ENCODE measurements around the gene TBC1D26.
"Not testable (repeated sequence)": the region's sequence is repeated elsewhere in the genome, so short reads cannot be mapped to it uniquely, and the experiment has no call there.

Gene TBC1D26

GRCh38 chr17:15738066-15738465 lies 6.0 kb downstream of the TBC1D26 start:
- TF ChIP-seq POLR2A (IDR thresholded peaks at IDR 0.05; ENCODE audit: low read depth, low read length), result no peak
- DNase-seq (ENCODE audit: insufficient read length, low spot score) (no peak), FAIRE-seq (no peak)

DNA sequence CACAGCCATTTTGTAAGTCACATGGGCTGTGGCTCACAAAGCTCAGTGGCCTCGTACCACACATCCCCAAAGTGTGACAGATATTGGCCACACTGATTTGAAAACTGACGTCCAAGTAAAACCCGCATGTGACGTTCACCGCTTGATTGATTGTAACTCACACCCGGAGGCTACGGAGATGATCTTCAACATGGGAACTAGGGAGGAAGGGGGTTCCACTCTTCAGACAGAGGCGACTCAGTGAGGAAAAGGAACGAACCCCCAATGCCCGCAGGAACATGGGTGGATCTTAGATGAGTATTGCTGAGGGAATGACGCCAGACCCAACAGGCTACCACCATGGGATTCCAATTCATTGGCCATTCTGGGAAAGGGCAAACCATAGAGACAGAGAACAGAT lies 7.2 kb downstream of the TBC1D26 start:
- FAIRE-seq, result not testable (repeated sequence)

GRCh38 chr17:15740041-15740440 lies 8.0 kb downstream of the TBC1D26 start:
- DNase-seq (ENCODE audit: insufficient read length, low spot score); FAIRE-seq: not testable (repeated sequence)

More for the DNA sequence above, 7.2 kb downstream of the TBC1D26 start:
- DNase-seq (ENCODE audit: insufficient read length, low spot score), result not testable (repeated sequence)

- DNase-seq (ENCODE audit: insufficient read length, low spot score) (no peak), FAIRE-seq (no peak)
- TF ChIP-seq POLR2A (IDR thresholded peaks at IDR 0.05; ENCODE audit: low read depth, low read length), result no peak
Observed at GRCh38 chr17:15740570-15741120, 8.6 kb downstream of the TBC1D26 start.

- DNase-seq (ENCODE audit: insufficient read length, low spot score) (no peak), FAIRE-seq (no peak)
- no peak for TF ChIP-seq POLR2A (IDR thresholded peaks at IDR 0.05; ENCODE audit: low read depth, low read length)
Observed at GRCh38 chr17:15741624-15742023, 9.5 kb downstream of the TBC1D26 start.

- no peak for FAIRE-seq
Observed at GRCh38 chr17:15742051-15742795, 10.1 kb downstream of the TBC1D26 start.

GRCh38 chr17:15742921-15743320 lies 10.8 kb downstream of the TBC1D26 start:
- no peak for DNase-seq (ENCODE audit: insufficient read length, low spot score)
- TF ChIP-seq POLR2A (IDR thresholded peaks at IDR 0.05; ENCODE audit: low read depth, low read length), result no peak
- FAIRE-seq, result no peak

More at GRCh38 chr17:15742051-15742795, 10.1 kb downstream of the TBC1D26 start:
- no peak for DNase-seq (ENCODE audit: insufficient read length, low spot score)
- no peak for TF ChIP-seq POLR2A (IDR thresholded peaks at IDR 0.05; ENCODE audit: low read depth, low read length)

GRCh38 chr17:15744074-15744676 lies 12.1 kb downstream of the TBC1D26 start:
- DNase-seq (ENCODE audit: insufficient read length, low spot score), result no peak
- FAIRE-seq, result no peak

GRCh38 chr17:15744885-15745284 lies 12.8 kb downstream of the TBC1D26 start:
- DNase-seq (ENCODE audit: insufficient read length, low spot score) (no peak), FAIRE-seq (no peak)
- TF ChIP-seq POLR2A (IDR thresholded peaks at IDR 0.05; ENCODE audit: low read depth, low read length), result no peak

More at GRCh38 chr17:15744074-15744676, 12.1 kb downstream of the TBC1D26 start:
- no peak for TF ChIP-seq POLR2A (IDR thresholded peaks at IDR 0.05; ENCODE audit: low read depth, low read length)

- not testable (repeated sequence) for FAIRE-seq; DNase-seq (ENCODE audit: insufficient read length, low spot score)
Observed at GRCh38 chr17:15749403-15749802, 17.3 kb downstream of the TBC1D26 start.

DNA sequence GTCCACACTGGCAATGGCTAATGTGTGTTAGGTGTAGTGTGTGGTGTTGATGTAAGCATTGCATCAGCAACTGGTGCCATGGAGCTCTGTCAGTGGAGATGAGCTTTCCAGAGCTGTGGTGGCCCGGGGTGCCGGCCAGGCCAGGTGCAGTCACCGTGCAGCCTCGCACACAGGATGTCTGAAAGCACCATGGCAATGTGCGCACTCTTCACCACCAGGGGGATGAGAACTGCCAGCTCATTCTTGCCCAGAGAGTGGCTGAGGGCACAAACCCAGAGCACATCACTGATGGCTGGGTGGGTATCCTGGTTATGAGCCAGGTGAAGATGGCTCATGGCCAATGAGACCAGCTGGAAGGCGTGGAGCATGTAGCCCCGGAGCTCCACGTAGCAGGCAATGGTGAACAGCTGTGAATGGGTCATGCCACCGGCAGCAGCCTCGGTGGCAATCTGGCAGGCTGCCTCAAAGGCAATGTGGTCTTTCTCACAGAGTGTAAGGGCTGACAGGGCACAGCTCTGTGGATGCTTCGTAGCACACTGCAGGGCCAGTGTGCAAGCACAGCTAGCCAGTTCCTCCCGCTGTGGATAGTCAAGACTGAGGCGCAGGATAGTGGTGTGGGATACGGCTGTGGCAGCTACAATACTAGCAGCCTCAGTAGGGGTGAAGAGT lies 36.9 kb downstream of the TBC1D26 start:
- not testable (repeated sequence) for FAIRE-seq; DNase-seq (ENCODE audit: insufficient read length, low spot score)

DNA sequence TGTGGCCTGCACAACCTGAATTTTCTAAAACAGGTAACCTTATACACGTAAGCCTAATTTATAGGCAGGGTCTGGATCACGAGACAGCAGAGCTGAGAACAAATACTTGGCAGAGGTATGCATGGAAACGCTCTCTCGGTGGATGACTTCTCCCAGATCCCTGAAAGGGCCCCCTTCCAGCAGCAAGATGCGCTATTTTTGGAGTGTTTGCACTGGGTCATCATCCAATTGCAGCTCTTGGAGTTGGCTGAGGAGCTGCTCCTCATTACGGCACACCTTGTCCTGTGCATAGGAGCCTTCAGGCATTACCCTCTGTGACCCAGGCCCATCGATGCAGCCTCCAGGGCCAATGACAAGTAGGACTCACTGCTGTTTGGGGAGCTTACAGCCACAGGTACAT lies 38.6 kb downstream of the TBC1D26 start:
- DNase-seq (ENCODE audit: insufficient read length, low spot score); FAIRE-seq: not testable (repeated sequence)

DNA sequence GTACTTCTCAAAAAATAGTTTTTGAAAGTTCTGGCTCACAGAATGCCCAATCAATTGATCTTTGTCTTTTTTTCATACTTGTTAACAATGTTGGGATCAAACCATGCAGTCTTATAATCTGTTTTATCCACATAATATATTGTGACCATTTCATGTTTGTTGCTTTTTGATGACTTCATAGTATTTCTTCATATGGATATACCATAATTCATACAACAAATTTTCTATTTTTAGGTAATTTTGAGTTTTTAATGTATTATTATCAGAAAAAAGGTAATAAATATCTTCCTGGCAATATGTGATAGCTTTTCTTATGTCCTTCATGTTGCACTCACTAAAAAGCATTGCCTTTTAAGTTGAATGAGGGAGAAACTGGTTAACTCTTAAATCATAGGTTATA lies 44.8 kb downstream of the TBC1D26 start:
- DNase-seq (ENCODE audit: insufficient read length, low spot score) (no peak), FAIRE-seq (no peak)
- no peak for TF ChIP-seq POLR2A (IDR thresholded peaks at IDR 0.05; ENCODE audit: low read depth, low read length)

GRCh38 chr17:15777297-15777696 lies 45.2 kb downstream of the TBC1D26 start:
- FAIRE-seq (no peak), DNase-seq (ENCODE audit: insufficient read length, low spot score) (no peak)
- TF ChIP-seq POLR2A (IDR thresholded peaks at IDR 0.05; ENCODE audit: low read depth, low read length), result no peak

DNA sequence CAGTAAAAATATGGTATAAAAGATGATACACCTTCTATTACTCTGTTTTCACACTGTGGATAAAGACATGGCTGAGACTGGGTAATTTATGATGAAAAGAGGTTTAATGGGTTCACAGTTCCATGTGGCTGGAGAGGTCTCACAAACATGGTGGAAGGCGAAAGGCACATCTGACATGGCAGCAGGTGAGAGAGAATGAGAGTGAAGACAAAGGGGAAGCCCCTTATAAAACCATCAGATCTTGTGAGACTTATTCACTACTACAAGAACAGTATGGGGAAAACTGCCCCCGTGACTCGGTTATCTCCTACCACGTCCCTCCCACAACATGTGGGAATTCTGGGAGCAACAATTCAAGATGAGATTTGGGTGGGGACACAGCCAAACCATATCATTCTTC lies 45.6 kb downstream of the TBC1D26 start:
- FAIRE-seq, result no peak
- DNase-seq (ENCODE audit: insufficient read length, low spot score), result no peak
- TF ChIP-seq POLR2A (IDR thresholded peaks at IDR 0.05; ENCODE audit: low read depth, low read length), result no peak

All from H54 (cell line).